HG03354 (cell line): ENCODE results near the gene CCDC126.

Source experiments
- ATAC-seq: cut with Tn5 transposase; IDR thresholded peaks from one replicate; pipeline ENCODE4 v1.9.1; 2021; ENCODE audit warnings: mild to moderate bottlenecking; ENCODE audit not compliant: unreplicated experiment, poor library complexity, severe bottlenecking

Gene CCDC126

DNA sequence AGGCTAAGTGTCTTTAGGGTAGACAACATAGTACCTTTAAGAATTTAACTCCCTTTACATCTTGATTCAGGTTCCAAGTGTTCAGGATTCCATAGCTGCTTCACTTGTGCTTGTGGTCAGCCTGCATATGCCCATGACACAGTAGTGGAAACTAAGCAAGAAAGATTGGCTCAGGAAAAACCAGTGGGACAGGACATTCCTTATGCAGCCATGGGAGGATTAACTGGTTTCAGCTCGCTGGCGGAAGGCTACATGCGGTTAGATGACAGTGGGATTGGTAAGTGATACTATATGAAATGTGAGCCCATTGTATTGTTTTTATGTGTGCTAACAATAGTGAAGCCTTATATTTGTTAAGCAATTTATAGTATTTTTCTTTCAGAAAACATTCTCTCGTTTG is 94.1 kb downstream of the CCDC126 start:
- ATAC-seq, result no peak

DNA sequence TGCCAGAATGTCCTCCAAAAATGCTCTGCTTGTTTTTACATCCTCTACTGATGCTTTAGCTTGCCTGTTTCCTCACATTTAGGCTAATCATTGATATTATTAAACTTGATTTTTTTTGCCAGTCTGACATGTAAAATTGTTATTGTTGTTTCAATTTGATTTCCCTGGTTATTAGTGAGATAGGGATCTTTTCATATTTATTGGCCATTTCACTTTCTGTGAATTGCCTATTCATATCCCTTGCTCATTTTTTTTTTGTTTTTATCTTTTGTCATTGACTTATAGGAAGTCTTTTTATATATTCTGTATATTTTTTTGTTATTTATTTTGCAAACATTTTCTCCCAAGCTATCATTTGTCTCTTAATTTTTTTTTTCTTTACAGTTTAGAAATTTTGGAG is 96.0 kb downstream of the CCDC126 start:
- no peak for ATAC-seq
